B cell (primary cell): Measurements from ENCODE around the gene DONSON. TPM values are rescaled to one million over a fixed set of nuclear protein-coding genes. Genes with fewer than 3 reads are reported as not detected.

Experiments
- ATAC-seq: fragments of 200-7000 bp; cut with Tn5 transposase; one replicate; pipeline ENCODE4 v1.10.0; 2021; ENCODE audit warnings: low read depth, mild to moderate bottlenecking, moderate number of reproducible peaks, moderate library complexity
- CTCF ChIA-PET: fragments of 350-600 bp; sonication (Branson Sonifier 250); formaldehyde crosslinking; loops from one replicate; lab custom pipeline; 2021; ENCODE audit warnings: antibody characterized with exemption, inconsistent platforms; lab: Charles Lee
- POLR2A ChIA-PET: fragments of 350-600 bp; sonication (Branson Sonifier 250); formaldehyde crosslinking; loops from one replicate; lab custom pipeline; 2021; ENCODE audit warnings: antibody characterized with exemption; lab: Charles Lee
- DNase-seq: peaks from one replicate; pipeline ENCODE4 v3.0.0; 2013
- H2AFZ ChIP-seq: 2 replicates; pipeline ENCODE4 v1.6.1; 2012; ENCODE audit warnings: mild to moderate bottlenecking, low read depth, low read length; ENCODE audit not compliant: insufficient read depth, poor library complexity, severe bottlenecking
- H3K27ac ChIP-seq, 2 donors: 1 replicate in 1 of 2; 2 replicates in 1 of 2; pipeline ENCODE4 v1.5.1; 2012 to 2013; ENCODE audit warnings: low read length in 2 of 2, mild to moderate bottlenecking in 2 of 2, moderate library complexity in 1 of 2
- H3K27me3 ChIP-seq, 4 experiments: fragments of 200-600 bp in 1 of 4; sonication (generic) in 1 of 4; replicated peaks in 1 of 4; 1 replicate in 2 of 4; 2 replicates in 2 of 4; pipeline versions ENCODE4 v1.6.1 to v1.7.0; 2013 to 2016; ENCODE audit warnings: low read length in 3 of 4, mild to moderate bottlenecking in 2 of 4, mixed read lengths in 1 of 4, moderate library complexity in 1 of 4; ENCODE audit not compliant: insufficient read depth in 4 of 4, control insufficient read depth in 3 of 4; ENCODE audit errors: control extremely low read depth in 1 of 4
- H3K36me3 ChIP-seq, 2 experiments: replicated peaks in 1 of 2; 1 replicate in 1 of 2; 2 replicates in 1 of 2; pipeline versions ENCODE4 v1.6.1 to v1.7.1; 2013; ENCODE audit warnings: low read length in 1 of 2; ENCODE audit not compliant: insufficient read depth in 2 of 2, control insufficient read depth in 1 of 2; ENCODE audit errors: control extremely low read depth in 1 of 2, extremely low read depth in 1 of 2
- H3K4me1 ChIP-seq, 2 donors: fragments of 200-600 bp in 1 of 2; sonication (generic) in 1 of 2; 1 replicate in 1 of 2; 2 replicates in 1 of 2; pipeline versions ENCODE4 v1.5.1 to v1.6.1; 2013 to 2017; ENCODE audit warnings: low read length in 2 of 2; ENCODE audit not compliant: control insufficient read depth in 2 of 2, insufficient read depth in 2 of 2
- H3K4me2 ChIP-seq: replicated peaks from 2 replicates; pipeline ENCODE3; 2012; ENCODE audit warnings: mild to moderate bottlenecking, low read depth, low read length; ENCODE audit not compliant: poor library complexity, severe bottlenecking
- H3K4me3 ChIP-seq, 5 experiments: fragments of 200-600 bp in 1 of 5; sonication (generic) in 1 of 5; 1 replicate in 3 of 5; 2 replicates in 2 of 5; pipeline versions ENCODE4 v1.5.1 to v1.7.0; 2011 to 2016; ENCODE audit warnings: low read length in 4 of 5, mild to moderate bottlenecking in 4 of 5, low read depth in 2 of 5, control low read depth in 1 of 5, moderate library complexity in 1 of 5; ENCODE audit not compliant: insufficient read depth in 1 of 5; ENCODE audit errors: control extremely low read depth in 1 of 5, extremely low read depth in 1 of 5
- H3K79me2 ChIP-seq: fragments of 200-600 bp; sonication (generic); one replicate; pipeline ENCODE4 v1.6.0; 2016; ENCODE audit warnings: low read length; ENCODE audit not compliant: control insufficient read depth, insufficient read depth
- H3K9ac ChIP-seq: fragments of 200-600 bp; sonication (generic); 2 replicates; pipeline ENCODE4 v1.6.1; 2017; ENCODE audit warnings: mild to moderate bottlenecking, low read length, moderate library complexity
- H3K9me3 ChIP-seq, 3 donors: one replicate each; pipeline versions ENCODE4 v1.6.1 to v1.7.1; 2013; ENCODE audit warnings: low read length in 2 of 3; ENCODE audit not compliant: control insufficient read depth in 2 of 3, insufficient read depth in 1 of 3; ENCODE audit errors: control extremely low read depth in 1 of 3
- H4K20me1 ChIP-seq: 2 replicates; pipeline ENCODE4 v1.6.0; 2012; ENCODE audit warnings: mild to moderate bottlenecking, low read length; ENCODE audit not compliant: insufficient read depth, control insufficient read depth, poor library complexity, severe bottlenecking
- H3K27ac Mint-ChIP-seq: one replicate; pipeline ENCODE4 v1.8.0; 2021; ENCODE audit warnings: mixed read lengths
- H3K27me3 Mint-ChIP-seq: one replicate; pipeline ENCODE4 v1.8.0; 2021; ENCODE audit warnings: mixed read lengths
- H3K4me1 Mint-ChIP-seq: one replicate; pipeline ENCODE4 v1.8.0; 2021; ENCODE audit warnings: mixed read lengths
- H3K4me3 Mint-ChIP-seq: one replicate; pipeline ENCODE4 v1.8.0; 2021; ENCODE audit warnings: mixed read lengths
- H3K9me3 Mint-ChIP-seq: one replicate; pipeline ENCODE4 v1.8.0; 2022; ENCODE audit warnings: mixed read lengths; ENCODE audit not compliant: insufficient read depth
- CTCF ChIP-seq: fragments of 200-600 bp; IDR thresholded peaks from one replicate; pipeline ENCODE4 v1.8.0; 2022; ENCODE audit warnings: antibody characterized with exemption, mild to moderate bottlenecking
- EZH2 ChIP-seq: IDR thresholded peaks from 2 replicates; pipeline ENCODE4 v1.6.1; 2012; ENCODE audit warnings: borderline replicate concordance, low read depth, mild to moderate bottlenecking, moderate library complexity, low read length; ENCODE audit not compliant: insufficient read depth, poor library complexity, severe bottlenecking
- WGBS: methylation state at CpG from one replicate; pipeline ENCODE4 v1.1.5; 2013; ENCODE audit warnings: missing lambda C conversion rate; ENCODE audit not compliant: insufficient coverage; 5-methylcytosine and 5-hydroxymethylcytosine counted together
- intact Hi-C: fragments of 100-400 bp; cut with micrococcal nuclease; formaldehyde crosslinking; loops from one replicate; pipeline ENCODE4 v1.10.0; 2022
- polyA plus RNA-seq: library from polyadenylated mRNA; depleted of rRNA; stranded (reverse); fragments of >200 nt; gene quantifications from 2 replicates; pipeline ENCODE4 v1.2.3, GENCODE V29; 2012
- total RNA-seq, 2 donors: library from RNA; stranded (reverse); fragments of 120-200 nt in 1 of 2; gene quantifications; 1 replicate in 1 of 2; 2 replicates in 1 of 2; pipeline versions ENCODE4 v1.2.3 to v1.2.4, GENCODE V29; 2013 to 2022

The DONSON gene
- total and polyA plus RNA-seq, 2 donors (not counting 1 experiment from before 2014, with no cell fraction given): 6.2 to 6.3 TPM

- POLR2A ChIA-PET: no interaction called here
- H3K27ac ChIP-seq: no peak overlapping the region
- no peak overlapping the region for H3K9ac ChIP-seq
- H3K4me1 ChIP-seq: no peaks in the 10 kb centered on the region
- H3K27ac Mint-ChIP-seq: no peak overlapping the region
- no peaks in the 10 kb centered on the region for H3K9me3 Mint-ChIP-seq
- no peak overlapping the region for H2AFZ ChIP-seq
- H3K79me2 ChIP-seq: no peaks in the 10 kb centered on the region
- H3K4me3 Mint-ChIP-seq: no peak overlapping the region
- intact Hi-C loops: no loop called here
- H3K36me3 ChIP-seq: peaks cover 8 to 31% of the 10 kb centered on the region in 2 experiments
- WGBS: 100% methylated on average over 2 of the region's 7 CpGs
- ATAC-seq (no peak), DNase-seq (no peak)
- CTCF ChIA-PET: interaction anchor here (1.1 kb wide), 1 partner anchor 9 kb away, joined by 4 read pairs; no protein-coding TSS in a partner anchor
- no peak for TF ChIP-seq EZH2
- TF ChIP-seq CTCF: no peak
- H3K27me3 Mint-ChIP-seq: no peaks in the 10 kb centered on the region
- H3K4me3 ChIP-seq: no peak overlapping the region
- H3K4me1 Mint-ChIP-seq: no peaks in the 10 kb centered on the region
- H4K20me1 ChIP-seq: no peaks in the 10 kb centered on the region
- H3K4me2 ChIP-seq: no peak overlapping the region
- H3K9me3 ChIP-seq: no peaks in the 10 kb centered on the region
- no peaks in the 10 kb centered on the region for H3K27me3 ChIP-seq
Measured at GRCh38 chr21:33611006-33611744, 22.7 kb upstream of the DONSON start.

DNA sequence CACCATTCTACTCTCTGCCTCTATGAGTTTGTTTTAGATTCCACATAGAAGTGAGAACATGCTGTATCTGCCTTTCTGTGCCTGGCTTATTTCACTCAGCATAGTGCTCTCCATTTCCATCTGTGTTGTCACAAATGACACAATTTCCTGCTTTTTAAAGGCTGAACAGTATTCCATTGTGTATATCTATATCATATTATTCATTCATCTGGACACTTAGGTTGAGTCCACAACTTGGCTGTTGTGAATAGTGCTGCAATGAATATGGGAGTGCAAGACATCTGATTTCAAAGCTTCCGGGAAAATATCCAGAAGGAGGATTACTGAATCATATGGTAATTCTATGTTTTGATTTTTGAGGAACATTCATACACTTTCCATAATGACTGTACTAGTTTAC is 20.1 kb upstream of the DONSON start:
- no peak overlapping the region for H3K4me3 ChIP-seq
- ATAC-seq (no peak), DNase-seq (no peak)
- TF ChIP-seq CTCF (no peak), EZH2 (no peak)
- peaks cover 8 to 30% of the 10 kb centered on the region in 2 experiments for H3K36me3 ChIP-seq
- Mint-ChIP-seq H3K9me3 (no peaks in the 10 kb centered on the region), H3K4me3 (no peak overlapping the region), H3K27ac (no peak overlapping the region), H3K4me1 (no peaks in the 10 kb centered on the region), H3K27me3 (no peaks in the 10 kb centered on the region)
- CTCF ChIA-PET: interaction anchor here (1.5 to 1.6 kb wide), 2 partner anchors 668 to 782 kb away, joined by 3 to 4 read pairs; no protein-coding TSS in a partner anchor
- H3K4me2 ChIP-seq: no peak overlapping the region
- POLR2A ChIA-PET: interaction anchor here (0.6 kb wide), 1 partner anchor 14 kb away, joined by 3 read pairs; no protein-coding TSS in a partner anchor
- H3K79me2 ChIP-seq: no peaks in the 10 kb centered on the region
- H3K9ac ChIP-seq: no peak overlapping the region
- H4K20me1 ChIP-seq: no peaks in the 10 kb centered on the region
- WGBS: no CpG with 5 or more reads among the region's 1 CpG
- no peaks in the 10 kb centered on the region for H3K9me3 ChIP-seq
- H3K4me1 ChIP-seq: no peaks in the 10 kb centered on the region
- no peaks in the 10 kb centered on the region for H3K27me3 ChIP-seq
- H2AFZ ChIP-seq: no peak overlapping the region
- intact Hi-C loops: loop anchor here (5.0 to 10.0 kb wide), 3 partner anchors 414 to 776 kb away; no protein-coding TSS in a partner anchor
- no peak overlapping the region for H3K27ac ChIP-seq
